Keratinocyte (primary cell): Measurements from ENCODE around the gene GJB4. TPM values are rescaled to one million over a fixed set of nuclear protein-coding genes. Genes with fewer than 3 reads are reported as not detected.

ENCODE experiments used
- DNase-seq: peaks from one replicate; pipeline ENCODE4 v3.0.0-alpha.2; 2011; ENCODE audit warnings: low read depth, missing footprints, low spot score
- FAIRE-seq: peaks from 2 replicates; lab custom pipeline; 2011; peaks lifted over from hg19 to GRCh38; lab: Jason Lieb, UNC
- H2AFZ ChIP-seq: 2 replicates; pipeline ENCODE4 v1.6.0; 2012; ENCODE audit warnings: low read length, control low read depth, inconsistent platforms; ENCODE audit not compliant: control insufficient read depth
- H3K27ac ChIP-seq: 2 replicates; pipeline ENCODE4 v1.5.1; 2011; ENCODE audit warnings: low read length; ENCODE audit not compliant: control insufficient read depth, insufficient read depth
- H3K27me3 ChIP-seq: 3 replicates; pipeline ENCODE4 v1.6.0; 2011; ENCODE audit warnings: low read length; ENCODE audit not compliant: control insufficient read depth, insufficient read depth; ENCODE audit errors: extremely low read depth
- H3K36me3 ChIP-seq, 2 experiments: 2 replicates in 1 of 2; 3 replicates in 1 of 2; pipeline ENCODE4 v1.5.1; 2011; ENCODE audit warnings: low read length in 2 of 2, mild to moderate bottlenecking in 1 of 2; ENCODE audit not compliant: control insufficient read depth in 2 of 2, insufficient read depth in 2 of 2; ENCODE audit errors: extremely low read depth in 1 of 2
- H3K4me1 ChIP-seq: 3 replicates; pipeline ENCODE4 v1.5.1; 2011; ENCODE audit warnings: low read length; ENCODE audit not compliant: control insufficient read depth, insufficient read depth; ENCODE audit errors: extremely low read depth
- H3K4me2 ChIP-seq: 3 replicates; pipeline ENCODE4 v1.6.0; 2011; ENCODE audit warnings: low read depth, low read length; ENCODE audit not compliant: control insufficient read depth, insufficient read depth; ENCODE audit errors: extremely low read depth
- H3K4me3 ChIP-seq, 3 experiments: fragments of 200-600 bp in 1 of 3; sonication (generic) in 1 of 3; 2 replicates in 2 of 3; 3 replicates in 1 of 3; pipeline ENCODE4 v1.5.1; 2011 to 2016; ENCODE audit warnings: low read length in 3 of 3, mild to moderate bottlenecking in 3 of 3, control low read depth in 2 of 3, inconsistent platforms in 1 of 3, low read depth in 1 of 3, mixed read lengths in 1 of 3, mixed run types in 1 of 3, moderate library complexity in 1 of 3; ENCODE audit not compliant: control insufficient read depth in 2 of 3, insufficient read depth in 2 of 3; ENCODE audit errors: extremely low read depth in 1 of 3
- H3K79me2 ChIP-seq: 2 replicates; pipeline ENCODE4 v1.6.0; 2012; ENCODE audit warnings: low read length; ENCODE audit not compliant: control insufficient read depth, insufficient read depth
- H3K9ac ChIP-seq: 3 replicates; pipeline ENCODE4 v1.6.0; 2011; ENCODE audit warnings: low read length; ENCODE audit not compliant: control insufficient read depth, insufficient read depth; ENCODE audit errors: extremely low read depth
- H3K9me1 ChIP-seq: 3 replicates; pipeline ENCODE4 v1.6.0; 2011; ENCODE audit warnings: low read length; ENCODE audit not compliant: control insufficient read depth, insufficient read depth; ENCODE audit errors: extremely low read depth
- H3K9me3 ChIP-seq: 2 replicates; pipeline ENCODE4 v1.5.1; 2012; ENCODE audit warnings: low read depth, low read length; ENCODE audit not compliant: control insufficient read depth
- H4K20me1 ChIP-seq: 3 replicates; pipeline ENCODE4 v1.6.0; 2011; ENCODE audit warnings: low read length; ENCODE audit not compliant: control insufficient read depth, insufficient read depth; ENCODE audit errors: extremely low read depth
- CTCF ChIP-seq, 3 experiments: IDR thresholded peaks in 1 of 3; conservative IDR thresholded peaks in 1 of 3; optimal IDR thresholded peaks in 1 of 3; 2 replicates in 2 of 3; 3 replicates in 1 of 3; pipeline versions ENCODE3 to v1.5.1; 2011; ENCODE audit warnings: low read length in 3 of 3, mild to moderate bottlenecking in 3 of 3, moderate library complexity in 2 of 3, control low read depth in 1 of 3, inconsistent platforms in 1 of 3; ENCODE audit not compliant: insufficient read depth in 2 of 3; ENCODE audit errors: extremely low read depth in 1 of 3
- EZH2 ChIP-seq: IDR thresholded peaks from one replicate; pipeline ENCODE4 v1.6.1; 2012; ENCODE audit warnings: inconsistent platforms, mild to moderate bottlenecking, low read length, moderate library complexity
- dilution Hi-C: fragments of 300-500 bp; cut with MboI; formaldehyde crosslinking; loops from one replicate; pipeline ENCODE4 v1.7.0; 2020; ENCODE audit warnings: low sequenced_read_pairs; ENCODE audit not compliant: extremely low pct_ligation_motif_present
- polyA plus RNA-seq, 5 experiments: library from polyadenylated mRNA; depleted of rRNA in 3 of 5; stranded (reverse) in 3 of 5; stranded (forward) in 1 of 5; unstranded in 1 of 5; fragments of >200 nt; gene quantifications; 1 replicate in 1 of 5; 2 replicates in 3 of 5; 3 replicates in 1 of 5; pipeline versions ENCODE4 v1.2.1 to v1.2.3, GENCODE V29; 2011 to 2012; ENCODE audit warnings: missing spikeins in 2 of 5, low read depth in 1 of 5, low replicate concordance in 1 of 5

GJB4 gene
- polyA plus RNA-seq, 1 donor (not counting 4 experiments of a cell fraction or from before 2014, with no cell fraction given): 18.1 TPM

GRCh38 chr1:34795916-34796315, 36.4 kb downstream of the GJB4 start:
- no peak overlapping the region for H3K9ac ChIP-seq
- H3K27ac ChIP-seq: no peak overlapping the region
- H2AFZ ChIP-seq: no peak overlapping the region
- TF ChIP-seq CTCF (optimal IDR thresholded peaks at IDR 0.05 in 1 of 3, IDR thresholded peaks at IDR 0.05 in 1 of 3, conservative IDR thresholded peaks at IDR 0.05 in 1 of 3; ENCODE audit: extremely low read depth in 1 of 3, insufficient read depth in 2 of 3, low read length in 3 of 3): no peak
- no peak for TF ChIP-seq EZH2
- no peak for FAIRE-seq
- H3K4me1 ChIP-seq: peaks cover 4% of the 10 kb centered on the region
- H4K20me1 ChIP-seq: no peaks in the 10 kb centered on the region
- H3K4me3 ChIP-seq: no peak overlapping the region
- H3K27me3 ChIP-seq: peaks cover 22% of the 10 kb centered on the region
- no peaks in the 10 kb centered on the region for H3K9me1 ChIP-seq
- no peaks in the 10 kb centered on the region for H3K36me3 ChIP-seq
- H3K9me3 ChIP-seq: no peaks in the 10 kb centered on the region
- no peak for DNase-seq
- no peaks in the 10 kb centered on the region for H3K79me2 ChIP-seq
- H3K4me2 ChIP-seq: no peak overlapping the region
- dilution Hi-C loops: no loop called here

- no peaks in the 10 kb centered on the region for H4K20me1 ChIP-seq
- dilution Hi-C loops: no loop called here
- no peak overlapping the region for H2AFZ ChIP-seq
- peaks cover 4% of the 10 kb centered on the region for H3K4me1 ChIP-seq
- TF ChIP-seq EZH2: no peak
- no peaks in the 10 kb centered on the region for H3K36me3 ChIP-seq
- H3K4me2 ChIP-seq: no peak overlapping the region
- H3K9me1 ChIP-seq: no peaks in the 10 kb centered on the region
- H3K27me3 ChIP-seq: peaks cover 20% of the 10 kb centered on the region
- no peak for DNase-seq
- no peak for FAIRE-seq
- H3K9me3 ChIP-seq: no peaks in the 10 kb centered on the region
- H3K27ac ChIP-seq: no peak overlapping the region
- no peak overlapping the region for H3K9ac ChIP-seq
- H3K4me3 ChIP-seq: no peak overlapping the region
- no peaks in the 10 kb centered on the region for H3K79me2 ChIP-seq
Observed at GRCh38 chr1:34796990-34797389, 37.5 kb downstream of the GJB4 start.

- Histone ChIP-seq H3K79me2 (no peaks in the 10 kb centered on the region), H4K20me1 (no peaks in the 10 kb centered on the region), H2AFZ (no peak overlapping the region), H3K4me1 (no peaks in the 10 kb centered on the region), H3K4me3 (no peak overlapping the region), H3K27me3 (peaks cover 4% of the 10 kb centered on the region), H3K4me2 (no peak overlapping the region), H3K9me1 (no peaks in the 10 kb centered on the region), H3K36me3 (no peaks in the 10 kb centered on the region), H3K9ac (no peak overlapping the region), H3K9me3 (no peaks in the 10 kb centered on the region), H3K27ac (no peak overlapping the region)
- TF ChIP-seq CTCF (optimal IDR thresholded peaks at IDR 0.05 in 1 of 3, IDR thresholded peaks at IDR 0.05 in 1 of 3, conservative IDR thresholded peaks at IDR 0.05 in 1 of 3; ENCODE audit: extremely low read depth in 1 of 3, insufficient read depth in 2 of 3, low read length in 3 of 3) (no peak), EZH2 (no peak)
- dilution Hi-C loops: no loop called here
- FAIRE-seq: no peak
- no peak for DNase-seq
Observed at GRCh38 chr1:34800214-34800613, 40.7 kb downstream of the GJB4 start.
